Measurements from ENCODE around the gene KIAA1755.

- TF ChIP-seq CTCF (IDR thresholded peaks at IDR 0.05 in 4 of 5, conservative IDR thresholded peaks at IDR 0.05 in 1 of 5), result no peak
- TF ChIP-seq POLR2A (IDR thresholded peaks at IDR 0.05), result no peak
These were observed 21.7 kb downstream of the KIAA1755 start for GRCh38 chr20:38238829-38239228.

Data from gastrocnemius medialis (tissue), 4 donors.